WTC11 (cell line): ENCODE measurements around the gene SORL1. TPM values are rescaled to one million over a fixed set of nuclear protein-coding genes. Genes with fewer than 3 reads are reported as not detected.

ENCODE experiments used
- ATAC-seq: fragments of 200-7000 bp; cut with Tn5 transposase; 2 replicates; pipeline ENCODE4 v1.10.0; 2021; ENCODE audit warnings: mild to moderate bottlenecking, moderate library complexity
- CTCF ChIA-PET: fragments of 300-600 bp; sonication (Branson Sonifier 250); formaldehyde crosslinking; loops from one replicate; lab custom pipeline; 2021; ENCODE audit warnings: antibody characterized with exemption; lab: Charles Lee
- POLR2A ChIA-PET: fragments of 350-600 bp; sonication (Branson Sonifier 250); formaldehyde crosslinking; loops from one replicate; lab custom pipeline; 2021; ENCODE audit warnings: antibody characterized with exemption; lab: Charles Lee
- DNase-seq: peaks from one replicate; pipeline ENCODE4 v3.0.0; 2021; ENCODE audit warnings: low spot score
- H3K27ac Mint-ChIP-seq: 2 replicates; pipeline ENCODE4 v1.8.0; 2021; ENCODE audit warnings: mixed read lengths
- H3K27me3 Mint-ChIP-seq: 2 replicates; pipeline ENCODE4 v1.8.0; 2021; ENCODE audit warnings: low read depth, mild to moderate bottlenecking, moderate library complexity, mixed read lengths
- H3K36me3 Mint-ChIP-seq: 2 replicates; pipeline ENCODE4 v1.8.0; 2021; ENCODE audit warnings: mixed read lengths
- H3K4me1 Mint-ChIP-seq: 2 replicates; pipeline ENCODE4 v1.8.0; 2022; ENCODE audit warnings: mixed read lengths
- H3K4me3 Mint-ChIP-seq: 2 replicates; pipeline ENCODE4 v1.8.0; 2021; ENCODE audit warnings: mild to moderate bottlenecking, moderate library complexity, mixed read lengths
- H3K9me3 Mint-ChIP-seq: 2 replicates; pipeline ENCODE4 v1.8.0; 2021; ENCODE audit warnings: mixed read lengths
- ATF1 ChIP-seq: sonication (generic); formaldehyde crosslinking; IDR thresholded peaks from 2 replicates; pipeline ENCODE4 v1.8.1; 2023; ENCODE audit warnings: mild to moderate bottlenecking, moderate library complexity, missing genetic modification reagents
- FOXP1 ChIP-seq: sonication (generic); formaldehyde crosslinking; IDR thresholded peaks from 2 replicates; pipeline ENCODE4 v1.8.0; 2022; ENCODE audit warnings: missing genetic modification reagents, mild to moderate bottlenecking, moderate library complexity, borderline replicate concordance
- GABPB1 ChIP-seq: sonication (generic); formaldehyde crosslinking; IDR thresholded peaks from 2 replicates; pipeline ENCODE4 v1.8.1; 2023; ENCODE audit warnings: mild to moderate bottlenecking, missing genetic modification reagents
- MYBL2 ChIP-seq: sonication (generic); formaldehyde crosslinking; IDR thresholded peaks from 2 replicates; pipeline ENCODE4 v1.8.1; 2023; ENCODE audit warnings: mild to moderate bottlenecking, moderate library complexity, missing genetic modification reagents
- NFYB ChIP-seq: sonication (generic); formaldehyde crosslinking; conservative IDR thresholded peaks from 2 replicates; pipeline ENCODE4 v1.8.0; 2022; ENCODE audit warnings: low read depth, missing genetic modification reagents
- OVOL2 ChIP-seq: fragments of 250-450 bp; sonication (Bioruptor Pico); IDR thresholded peaks from 2 replicates; pipeline ENCODE4 v1.9.0; 2021; ENCODE audit warnings: mild to moderate bottlenecking, borderline replicate concordance
- RELA ChIP-seq: sonication (generic); formaldehyde crosslinking; IDR thresholded peaks from 2 replicates; pipeline ENCODE4 v1.8.1; 2022; ENCODE audit warnings: missing genetic modification reagents, mild to moderate bottlenecking, borderline replicate concordance
- RORB ChIP-seq: fragments of 250-450 bp; sonication (Bioruptor Pico); IDR thresholded peaks from 2 replicates; pipeline ENCODE4 v1.9.0; 2021; ENCODE audit warnings: mild to moderate bottlenecking
- SOX15 ChIP-seq: fragments of 250-450 bp; sonication (Bioruptor Pico); IDR thresholded peaks from 2 replicates; pipeline ENCODE4 v1.9.0; 2021; ENCODE audit warnings: mild to moderate bottlenecking
- SP1 ChIP-seq: sonication (generic); formaldehyde crosslinking; conservative IDR thresholded peaks from 2 replicates; pipeline ENCODE4 v1.8.1; 2022; ENCODE audit warnings: missing genetic modification reagents
- TCF7 ChIP-seq: sonication (generic); formaldehyde crosslinking; IDR thresholded peaks from 2 replicates; pipeline ENCODE4 v1.8.0; 2022; ENCODE audit warnings: mild to moderate bottlenecking, low read depth, missing genetic modification reagents, moderate library complexity
- TP53 ChIP-seq: sonication (generic); formaldehyde crosslinking; IDR thresholded peaks from 2 replicates; pipeline ENCODE4 v1.8.1; 2023; ENCODE audit warnings: mild to moderate bottlenecking, missing genetic modification reagents
- ZBTB21 ChIP-seq: sonication (generic); formaldehyde crosslinking; IDR thresholded peaks from 2 replicates; pipeline ENCODE4 v1.8.1; 2023; ENCODE audit warnings: mild to moderate bottlenecking, missing genetic modification reagents, borderline replicate concordance
- ZNF219 ChIP-seq: sonication (generic); formaldehyde crosslinking; IDR thresholded peaks from 2 replicates; pipeline ENCODE4 v1.8.0; 2023; ENCODE audit warnings: missing genetic modification reagents, mild to moderate bottlenecking, borderline replicate concordance
- ZNF671 ChIP-seq: fragments of 250-450 bp; sonication (Bioruptor Pico); IDR thresholded peaks from 2 replicates; pipeline ENCODE4 v1.8.0; 2021; ENCODE audit warnings: mild to moderate bottlenecking
- total RNA-seq: library from RNA; stranded (reverse); gene quantifications from 3 replicates; pipeline ENCODE4 v1.2.3, GENCODE V29; 2021
- TF ChIP-seq, protein P1 (sequence below): fragments of 250-450 bp; sonication (Bioruptor Pico); IDR thresholded peaks from 2 replicates; pipeline ENCODE4 v1.8.0; 2021; ENCODE audit warnings: mild to moderate bottlenecking
- TF ChIP-seq, protein P2 (sequence below): fragments of 250-450 bp; sonication (Bioruptor Pico); conservative IDR thresholded peaks from 2 replicates; pipeline ENCODE4 v1.9.0; 2021; ENCODE audit warnings: mild to moderate bottlenecking
- TF ChIP-seq, protein P3 (sequence below): sonication (generic); formaldehyde crosslinking; IDR thresholded peaks from 2 replicates; pipeline ENCODE4 v1.8.0; 2023; ENCODE audit warnings: mild to moderate bottlenecking, missing genetic modification reagents
- TF ChIP-seq, protein P4 (sequence below): sonication (generic); formaldehyde crosslinking; IDR thresholded peaks from 2 replicates; pipeline ENCODE4 v1.8.0; 2022; ENCODE audit warnings: mild to moderate bottlenecking, missing genetic modification reagents
- TF ChIP-seq, protein P5 (sequence below): sonication (generic); formaldehyde crosslinking; conservative IDR thresholded peaks from 2 replicates; pipeline ENCODE4 v1.8.1; 2023; ENCODE audit warnings: mild to moderate bottlenecking, low read depth, missing genetic modification reagents, moderate library complexity

The SORL1 gene
- total RNA-seq, 1 experiment from 2014 or later = 87.1 TPM

DNA sequence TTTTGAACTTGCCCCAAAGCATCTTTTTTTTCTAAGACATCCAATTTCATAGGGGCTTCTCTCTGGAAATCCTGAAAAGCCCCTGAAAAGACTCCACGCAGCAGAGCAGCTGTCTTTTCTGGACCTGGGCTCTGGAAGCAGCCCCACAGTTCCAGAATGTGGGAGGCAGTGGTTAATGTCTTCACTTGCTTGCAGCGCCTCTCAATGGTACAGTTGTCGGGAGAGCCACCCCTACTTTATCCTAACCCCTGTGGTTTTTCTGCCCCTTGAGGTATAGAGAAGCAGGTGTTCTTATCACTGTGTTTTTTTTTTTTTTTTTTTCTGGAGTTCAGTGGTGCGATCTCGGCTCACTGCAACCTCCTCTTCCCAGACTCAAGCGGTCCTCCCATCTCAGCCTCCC, 84.0 kb downstream of the SORL1 start (continued):
- TF ChIP-seq, protein P1, sequence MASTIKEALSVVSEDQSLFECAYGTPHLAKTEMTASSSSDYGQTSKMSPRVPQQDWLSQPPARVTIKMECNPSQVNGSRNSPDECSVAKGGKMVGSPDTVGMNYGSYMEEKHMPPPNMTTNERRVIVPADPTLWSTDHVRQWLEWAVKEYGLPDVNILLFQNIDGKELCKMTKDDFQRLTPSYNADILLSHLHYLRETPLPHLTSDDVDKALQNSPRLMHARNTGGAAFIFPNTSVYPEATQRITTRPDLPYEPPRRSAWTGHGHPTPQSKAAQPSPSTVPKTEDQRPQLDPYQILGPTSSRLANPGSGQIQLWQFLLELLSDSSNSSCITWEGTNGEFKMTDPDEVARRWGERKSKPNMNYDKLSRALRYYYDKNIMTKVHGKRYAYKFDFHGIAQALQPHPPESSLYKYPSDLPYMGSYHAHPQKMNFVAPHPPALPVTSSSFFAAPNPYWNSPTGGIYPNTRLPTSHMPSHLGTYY (CRISPR knock-in tag) = no peak
- no peak for TF ChIP-seq TCF7 (CRISPR knock-in tag)
- TF ChIP-seq, protein P2, sequence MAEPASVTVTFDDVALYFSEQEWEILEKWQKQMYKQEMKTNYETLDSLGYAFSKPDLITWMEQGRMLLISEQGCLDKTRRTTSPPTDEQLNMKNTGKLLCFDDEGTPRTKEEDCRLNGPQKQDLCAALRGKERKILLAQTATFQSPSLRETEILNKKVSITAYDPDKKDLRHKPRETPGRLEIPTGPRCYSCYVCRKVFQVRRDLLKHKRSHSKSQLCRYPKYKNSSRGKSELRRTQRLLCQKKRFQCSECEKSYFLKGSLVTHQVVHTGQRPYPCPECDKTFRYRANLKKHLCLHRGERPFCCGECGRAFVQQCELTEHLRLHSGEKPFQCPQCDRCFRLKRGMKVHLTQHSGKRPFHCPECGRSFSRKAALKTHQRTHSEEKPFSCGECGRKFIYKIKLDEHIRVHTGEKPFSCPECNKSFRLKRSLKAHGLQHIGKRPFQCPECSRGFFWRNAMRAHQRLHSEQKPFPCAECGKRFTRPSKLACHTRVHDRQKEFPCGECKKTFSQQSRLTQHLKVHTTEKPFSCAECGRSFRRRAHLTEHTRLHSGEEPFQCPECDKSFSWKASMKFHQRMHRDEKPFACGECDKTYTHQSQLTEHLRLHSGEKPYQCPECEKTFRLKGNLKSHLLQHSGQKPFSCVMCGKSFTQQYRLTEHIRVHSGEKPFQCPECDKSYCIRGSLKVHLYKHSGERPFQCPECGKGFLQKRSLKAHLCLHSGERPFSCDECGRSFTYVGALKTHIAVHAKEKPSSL (CRISPR knock-in tag) = no peak
- no peak for TF ChIP-seq RORB (CRISPR knock-in tag)
- TF ChIP-seq, protein P3, sequence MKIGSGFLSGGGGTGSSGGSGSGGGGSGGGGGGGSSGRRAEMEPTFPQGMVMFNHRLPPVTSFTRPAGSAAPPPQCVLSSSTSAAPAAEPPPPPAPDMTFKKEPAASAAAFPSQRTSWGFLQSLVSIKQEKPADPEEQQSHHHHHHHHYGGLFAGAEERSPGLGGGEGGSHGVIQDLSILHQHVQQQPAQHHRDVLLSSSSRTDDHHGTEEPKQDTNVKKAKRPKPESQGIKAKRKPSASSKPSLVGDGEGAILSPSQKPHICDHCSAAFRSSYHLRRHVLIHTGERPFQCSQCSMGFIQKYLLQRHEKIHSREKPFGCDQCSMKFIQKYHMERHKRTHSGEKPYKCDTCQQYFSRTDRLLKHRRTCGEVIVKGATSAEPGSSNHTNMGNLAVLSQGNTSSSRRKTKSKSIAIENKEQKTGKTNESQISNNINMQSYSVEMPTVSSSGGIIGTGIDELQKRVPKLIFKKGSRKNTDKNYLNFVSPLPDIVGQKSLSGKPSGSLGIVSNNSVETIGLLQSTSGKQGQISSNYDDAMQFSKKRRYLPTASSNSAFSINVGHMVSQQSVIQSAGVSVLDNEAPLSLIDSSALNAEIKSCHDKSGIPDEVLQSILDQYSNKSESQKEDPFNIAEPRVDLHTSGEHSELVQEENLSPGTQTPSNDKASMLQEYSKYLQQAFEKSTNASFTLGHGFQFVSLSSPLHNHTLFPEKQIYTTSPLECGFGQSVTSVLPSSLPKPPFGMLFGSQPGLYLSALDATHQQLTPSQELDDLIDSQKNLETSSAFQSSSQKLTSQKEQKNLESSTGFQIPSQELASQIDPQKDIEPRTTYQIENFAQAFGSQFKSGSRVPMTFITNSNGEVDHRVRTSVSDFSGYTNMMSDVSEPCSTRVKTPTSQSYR = no peak
- no peak for TF ChIP-seq ZNF671 (CRISPR knock-in tag)
- TF ChIP-seq ZNF219 (CRISPR knock-in tag) = no peak
- TF ChIP-seq, protein P4, sequence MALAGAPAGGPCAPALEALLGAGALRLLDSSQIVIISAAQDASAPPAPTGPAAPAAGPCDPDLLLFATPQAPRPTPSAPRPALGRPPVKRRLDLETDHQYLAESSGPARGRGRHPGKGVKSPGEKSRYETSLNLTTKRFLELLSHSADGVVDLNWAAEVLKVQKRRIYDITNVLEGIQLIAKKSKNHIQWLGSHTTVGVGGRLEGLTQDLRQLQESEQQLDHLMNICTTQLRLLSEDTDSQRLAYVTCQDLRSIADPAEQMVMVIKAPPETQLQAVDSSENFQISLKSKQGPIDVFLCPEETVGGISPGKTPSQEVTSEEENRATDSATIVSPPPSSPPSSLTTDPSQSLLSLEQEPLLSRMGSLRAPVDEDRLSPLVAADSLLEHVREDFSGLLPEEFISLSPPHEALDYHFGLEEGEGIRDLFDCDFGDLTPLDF (CRISPR knock-in tag) = no peak
- TF ChIP-seq, all 79 proteins: peak for 0

DNA sequence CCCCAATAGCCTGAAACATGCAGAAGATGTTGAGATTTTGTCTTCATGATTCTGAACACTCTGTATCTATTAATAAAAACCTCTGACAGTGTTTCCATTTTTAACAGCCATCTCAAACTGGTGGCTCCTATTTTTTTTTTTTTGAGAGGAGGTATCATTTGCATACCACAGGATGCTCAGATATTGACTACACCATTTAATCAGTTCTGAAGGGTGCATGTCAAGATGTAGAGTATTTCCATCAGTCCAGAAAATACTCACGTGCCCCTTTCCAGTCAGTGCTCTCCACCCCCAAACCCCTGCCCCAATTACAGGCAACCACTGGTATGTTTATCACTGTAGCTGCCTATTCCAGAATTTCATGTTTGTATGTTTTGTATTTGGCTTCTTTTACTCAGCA, 85.9 kb downstream of the SORL1 start:
- ATAC-seq = no peak
- no peak overlapping the region for H3K4me3 Mint-ChIP-seq
- no peak for DNase-seq
- H3K9me3 Mint-ChIP-seq = no peaks in the 10 kb centered on the region
- peaks cover 7% of the 10 kb centered on the region for H3K4me1 Mint-ChIP-seq
- H3K36me3 Mint-ChIP-seq = peaks cover 20% of the 10 kb centered on the region
- no peak for TF ChIP-seq GABPB1 (CRISPR knock-in tag)
- TF ChIP-seq NFYB (CRISPR knock-in tag) = no peak
- TF ChIP-seq ATF1 = no peak
- no peak for TF ChIP-seq SOX15 (CRISPR knock-in tag)
- no peak for TF ChIP-seq SP1
- no peak for TF ChIP-seq OVOL2
- no peak for TF ChIP-seq TP53 (CRISPR knock-in tag)
- no peaks in the 10 kb centered on the region for H3K27me3 Mint-ChIP-seq
- POLR2A ChIA-PET = no interaction called here
- H3K27ac Mint-ChIP-seq = no peak overlapping the region
- CTCF ChIA-PET = no interaction called here

DNA sequence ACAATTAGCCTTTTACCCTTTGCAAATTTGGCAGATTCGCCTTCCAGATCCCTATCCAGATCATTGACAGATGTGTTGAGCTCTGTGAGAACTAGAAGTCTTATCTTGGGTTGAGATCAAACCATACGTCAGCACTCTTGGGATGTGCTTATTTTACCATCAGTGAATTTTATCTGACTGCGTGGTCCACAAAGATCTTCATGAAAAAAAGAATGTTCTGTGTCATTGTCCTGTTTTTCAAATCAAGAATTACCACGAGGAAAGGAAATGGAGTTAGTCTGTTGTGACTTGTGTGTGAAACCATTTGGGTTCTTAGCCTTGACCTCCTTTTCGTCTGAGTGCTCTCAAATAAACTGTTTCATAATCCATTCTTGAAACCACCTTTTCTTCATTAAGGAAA, 86.9 kb downstream of the SORL1 start:
- Mint-ChIP-seq H3K27ac (no peak overlapping the region), H3K27me3 (no peaks in the 10 kb centered on the region)
- CTCF ChIA-PET = no interaction called here

More for the DNA sequence above, 86.9 kb downstream of the SORL1 start:
- H3K4me1 Mint-ChIP-seq = peaks cover 6% of the 10 kb centered on the region
- no peak overlapping the region for H3K4me3 Mint-ChIP-seq
- no peaks in the 10 kb centered on the region for H3K9me3 Mint-ChIP-seq
- POLR2A ChIA-PET = no interaction called here
- ATAC-seq (no peak), DNase-seq (no peak)
- peaks cover 29% of the 10 kb centered on the region for H3K36me3 Mint-ChIP-seq
- TF ChIP-seq FOXP1 (CRISPR knock-in tag) (no peak), RELA (CRISPR knock-in tag) (no peak), MYBL2 (CRISPR knock-in tag) (no peak), ZBTB21 (CRISPR knock-in tag) (no peak)
- TF ChIP-seq, protein P5, sequence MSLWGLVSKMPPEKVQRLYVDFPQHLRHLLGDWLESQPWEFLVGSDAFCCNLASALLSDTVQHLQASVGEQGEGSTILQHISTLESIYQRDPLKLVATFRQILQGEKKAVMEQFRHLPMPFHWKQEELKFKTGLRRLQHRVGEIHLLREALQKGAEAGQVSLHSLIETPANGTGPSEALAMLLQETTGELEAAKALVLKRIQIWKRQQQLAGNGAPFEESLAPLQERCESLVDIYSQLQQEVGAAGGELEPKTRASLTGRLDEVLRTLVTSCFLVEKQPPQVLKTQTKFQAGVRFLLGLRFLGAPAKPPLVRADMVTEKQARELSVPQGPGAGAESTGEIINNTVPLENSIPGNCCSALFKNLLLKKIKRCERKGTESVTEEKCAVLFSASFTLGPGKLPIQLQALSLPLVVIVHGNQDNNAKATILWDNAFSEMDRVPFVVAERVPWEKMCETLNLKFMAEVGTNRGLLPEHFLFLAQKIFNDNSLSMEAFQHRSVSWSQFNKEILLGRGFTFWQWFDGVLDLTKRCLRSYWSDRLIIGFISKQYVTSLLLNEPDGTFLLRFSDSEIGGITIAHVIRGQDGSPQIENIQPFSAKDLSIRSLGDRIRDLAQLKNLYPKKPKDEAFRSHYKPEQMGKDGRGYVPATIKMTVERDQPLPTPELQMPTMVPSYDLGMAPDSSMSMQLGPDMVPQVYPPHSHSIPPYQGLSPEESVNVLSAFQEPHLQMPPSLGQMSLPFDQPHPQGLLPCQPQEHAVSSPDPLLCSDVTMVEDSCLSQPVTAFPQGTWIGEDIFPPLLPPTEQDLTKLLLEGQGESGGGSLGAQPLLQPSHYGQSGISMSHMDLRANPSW (CRISPR knock-in tag) = no peak
